Sigmoid colon (tissue), 4 donors: Measurements from ENCODE around the gene IGFLR1.

Experiments
- CTCF ChIP-seq, 4 experiments: fragments of 450-650 bp in 3 of 4; fragments of 200-600 bp in 1 of 4; IDR thresholded peaks; one replicate each; pipeline ENCODE4 v1.5.1; 2016 to 2019; ENCODE audit warnings: antibody characterized with exemption in 4 of 4, mild to moderate bottlenecking in 3 of 4, moderate library complexity in 2 of 4
- POLR2A ChIP-seq, 2 donors: fragments of 450-650 bp; IDR thresholded peaks; one replicate each; pipeline ENCODE4 v1.6.1; 2016; ENCODE audit warnings: antibody characterized with exemption in 2 of 2, mild to moderate bottlenecking in 2 of 2, moderate library complexity in 2 of 2
- POLR2AphosphoS5 ChIP-seq, 4 donors: sonication (generic); formaldehyde crosslinking; IDR thresholded peaks; one replicate each; pipeline ENCODE4 v1.6.1; 2017; ENCODE audit warnings: antibody characterized with exemption in 4 of 4

GRCh38 chr19:35722461-35722860, 19.8 kb downstream of the IGFLR1 start:
- no peak for TF ChIP-seq CTCF (IDR thresholded peaks at IDR 0.05)
- no peak for TF ChIP-seq POLR2AphosphoS5 (IDR thresholded peaks at IDR 0.05)
- TF ChIP-seq POLR2A (IDR thresholded peaks at IDR 0.05): no peak
